Stimulated activated CD4-positive, alpha-beta T cell treated with anti-CD3 and anti-CD28 coated beads, Interleukin-2, amount 100 ng/mL, for 24 hours (primary cell): ENCODE data around the gene STARD13.

Experiments
- DNase-seq, 2 donors: peaks; one replicate each; pipeline ENCODE4 v3.0.0-alpha.2; 2020

Gene STARD13

GRCh38 chr13:33081666-33082065, 203.9 kb downstream of the STARD13 start:
- no peak for DNase-seq

DNA sequence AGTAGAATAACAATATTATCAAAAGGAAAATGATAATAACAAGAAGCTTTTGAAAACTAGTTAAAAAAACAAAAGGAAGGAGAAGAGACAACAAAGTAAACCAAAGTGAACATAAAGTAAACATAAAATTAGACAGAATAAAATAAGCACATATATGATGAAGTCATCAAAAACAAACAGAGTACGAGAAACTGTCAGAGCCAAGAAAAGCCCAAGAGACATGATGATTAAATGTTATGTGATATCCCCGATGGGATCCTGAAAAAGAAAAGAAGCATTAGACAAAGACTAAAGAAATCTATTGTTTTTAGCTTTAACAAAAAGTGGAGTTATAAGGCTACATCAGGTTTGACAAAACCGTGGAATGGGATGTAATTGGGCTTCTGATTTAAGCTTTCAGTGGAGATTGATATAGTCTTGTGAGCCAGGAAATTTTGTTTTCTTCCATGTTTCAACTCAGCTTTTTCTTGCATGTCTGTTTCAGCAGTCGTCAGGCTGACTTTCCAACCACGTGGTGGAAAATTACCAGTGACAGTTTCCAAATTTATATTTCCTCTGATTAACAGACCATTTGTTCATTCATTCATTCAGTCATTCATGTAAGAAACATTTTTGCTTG, 204.5 kb downstream of the STARD13 start:
- no peak for DNase-seq

GRCh38 chr13:33079960-33080359, 205.6 kb downstream of the STARD13 start:
- DNase-seq = no peak

DNA sequence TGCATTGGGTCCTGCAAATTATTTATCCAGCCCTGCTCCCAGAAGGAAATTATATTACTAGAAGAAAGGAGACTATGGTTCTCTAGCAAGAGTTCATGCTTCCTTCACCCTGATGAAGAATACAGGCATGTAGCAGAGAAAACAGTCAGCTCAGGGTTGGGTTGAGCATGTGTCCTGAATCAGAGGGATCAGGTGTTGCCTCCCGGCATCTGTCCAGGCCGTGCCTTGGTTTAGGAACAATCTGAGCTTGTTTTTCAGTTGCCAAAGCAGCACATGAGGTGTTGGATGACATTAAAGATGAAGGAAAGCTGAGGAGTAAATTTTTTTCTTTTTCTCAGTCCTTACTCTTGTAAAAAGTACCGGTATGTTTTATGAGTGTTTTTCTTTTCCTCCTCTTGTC, 207.3 kb downstream of the STARD13 start:
- DNase-seq = no peak

DNA sequence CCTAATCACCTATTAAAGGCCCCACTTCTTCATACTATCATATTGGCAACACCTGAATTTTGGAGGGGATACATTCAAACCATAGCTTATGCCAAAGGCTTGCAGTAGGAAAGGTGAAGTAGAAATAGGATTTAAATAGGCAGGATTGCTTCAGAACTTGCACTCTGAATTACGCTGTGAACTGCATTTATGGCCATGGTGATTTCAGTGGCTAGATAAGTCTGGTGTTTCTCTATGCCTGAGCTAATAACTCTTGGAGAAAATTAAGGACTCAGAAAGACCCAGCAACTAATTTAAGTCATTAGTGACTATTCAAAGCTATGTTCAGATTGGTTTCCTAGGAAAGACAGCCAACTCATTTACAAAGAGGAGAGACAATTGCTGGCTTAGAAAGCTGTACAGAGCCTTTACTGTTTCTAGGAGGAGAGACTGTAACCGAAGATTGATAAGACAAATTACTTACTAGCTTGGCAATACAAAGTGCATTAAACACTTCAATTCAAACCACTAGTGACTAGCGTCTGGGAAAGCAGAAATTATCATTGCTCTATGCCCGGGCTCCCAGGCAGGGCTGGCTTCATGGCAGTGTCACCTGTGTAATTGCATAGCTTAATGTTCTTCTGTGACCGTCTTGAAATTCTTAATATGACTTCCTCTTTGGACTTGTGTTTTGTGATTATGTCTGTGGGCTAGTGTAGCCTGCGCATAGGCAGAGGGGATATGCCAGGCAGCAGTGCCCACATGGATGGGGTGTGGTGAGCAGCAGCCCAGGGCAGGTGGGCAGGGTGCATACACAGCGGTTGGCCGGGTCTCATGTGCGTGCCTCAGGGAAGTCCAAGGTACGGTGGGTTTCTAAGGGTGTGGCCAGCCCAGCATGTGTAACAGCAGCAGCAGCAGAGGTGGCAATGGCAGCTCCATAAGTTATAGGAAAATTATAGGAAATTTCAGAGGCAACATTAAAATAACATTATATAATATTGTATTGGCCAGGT, 209.3 kb downstream of the STARD13 start:
- DNase-seq = no peak

DNA sequence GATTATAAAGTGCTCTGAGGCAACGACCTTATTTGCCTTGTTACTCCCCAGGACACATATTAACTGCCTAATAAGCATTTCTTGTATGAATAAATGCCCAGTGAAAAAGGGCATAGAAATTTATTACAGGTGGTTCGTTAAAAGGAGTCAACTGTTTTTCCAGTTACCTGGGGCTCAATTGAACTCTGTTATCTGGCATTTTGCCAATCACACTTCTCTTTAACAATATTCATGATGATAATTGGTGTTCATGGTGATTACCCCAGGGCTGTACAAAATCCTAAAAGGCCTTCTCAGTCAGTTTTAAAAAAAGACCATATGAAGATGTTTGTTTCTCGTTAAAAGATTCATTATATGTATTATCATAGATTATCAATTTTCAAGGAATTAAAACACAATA, 212.2 kb downstream of the STARD13 start:
- DNase-seq = no peak

GRCh38 chr13:33072759-33073158, 212.8 kb downstream of the STARD13 start:
- DNase-seq = no peak

DNA sequence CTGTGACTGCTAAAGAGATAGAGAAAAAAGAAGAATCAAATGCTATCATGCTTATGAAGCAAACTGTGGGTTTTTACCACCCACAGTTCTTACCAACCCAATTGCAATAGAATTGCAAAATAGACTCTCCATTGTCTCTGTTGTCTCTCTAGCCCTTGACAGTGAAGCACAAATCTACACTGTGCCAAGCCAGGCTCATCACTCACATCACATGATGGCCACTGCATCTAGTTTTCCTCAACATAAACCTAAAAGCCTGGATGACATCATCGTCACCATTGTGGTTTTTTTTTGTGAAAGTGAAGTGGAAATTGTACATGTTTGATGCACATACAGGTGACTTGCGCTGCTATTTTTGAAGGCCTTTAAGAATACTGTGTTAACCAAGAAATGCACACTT, 213.3 kb downstream of the STARD13 start:
- DNase-seq = no peak

- DNase-seq = no peak
Measured at GRCh38 chr13:33070713-33071112, 214.8 kb downstream of the STARD13 start.

GRCh38 chr13:33069365-33069764, 216.2 kb downstream of the STARD13 start:
- no peak for DNase-seq

DNA sequence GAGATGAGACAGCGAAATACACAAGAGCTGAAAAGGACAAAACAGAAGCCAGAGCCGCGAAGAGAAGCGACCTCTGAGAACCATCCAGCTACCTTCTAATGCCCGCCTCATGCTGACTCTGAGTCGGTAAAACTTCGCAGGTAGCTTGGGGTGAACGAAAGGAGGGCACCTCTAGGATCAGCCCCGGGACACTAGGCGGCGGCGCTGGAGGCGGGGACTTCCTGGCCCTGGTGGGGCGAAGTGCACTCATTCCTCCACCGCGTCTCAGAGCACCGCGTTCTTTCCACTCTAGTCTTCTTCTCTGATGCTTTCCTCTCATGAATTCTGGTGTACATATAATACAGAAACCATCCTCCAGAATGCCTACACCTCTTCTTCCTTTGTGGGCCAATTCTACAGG, 219.2 kb downstream of the STARD13 start:
- DNase-seq = no peak

DNA sequence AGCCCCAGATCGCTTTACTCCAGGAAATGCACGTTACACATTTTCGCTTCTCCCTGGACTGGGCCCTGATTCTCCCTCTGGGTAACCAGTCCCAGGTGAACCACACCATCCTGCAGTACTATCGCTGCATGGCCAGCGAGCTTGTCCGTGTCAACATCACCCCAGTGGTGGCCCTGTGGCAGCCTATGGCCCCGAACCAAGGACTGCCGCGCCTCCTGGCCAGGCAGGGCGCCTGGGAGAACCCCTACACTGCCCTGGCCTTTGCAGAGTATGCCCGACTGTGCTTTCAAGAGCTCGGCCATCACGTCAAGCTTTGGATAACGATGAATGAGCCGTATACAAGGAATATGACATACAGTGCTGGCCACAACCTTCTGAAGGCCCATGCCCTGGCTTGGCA, 224.7 kb downstream of the STARD13 start:
- no peak for DNase-seq

DNA sequence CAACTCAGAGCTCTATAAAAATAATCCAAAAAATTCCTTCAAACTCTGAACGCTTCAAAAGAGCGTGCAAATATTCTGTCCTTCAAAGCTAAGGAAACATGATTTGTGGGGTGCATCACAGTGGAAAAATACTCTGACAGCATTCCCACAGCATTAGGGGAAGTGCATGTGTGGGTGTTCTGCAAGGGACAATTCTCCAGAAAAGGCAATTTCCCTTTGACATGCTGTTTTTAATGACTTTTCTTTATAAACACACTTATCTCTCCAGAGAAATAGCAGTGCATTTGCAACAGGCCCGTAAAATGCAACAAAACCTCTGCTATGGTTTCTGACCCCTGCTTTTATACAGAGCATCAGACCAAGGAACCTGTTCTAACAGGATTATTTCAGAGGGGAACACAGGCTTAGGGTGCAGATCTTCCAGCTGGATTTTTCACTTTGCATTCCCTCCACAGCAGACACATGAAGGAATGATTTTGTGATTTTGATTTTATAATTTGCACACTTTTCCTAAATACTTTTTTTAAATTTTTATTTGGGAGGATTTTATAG, 226.7 kb downstream of the STARD13 start:
- DNase-seq = no peak

DNA sequence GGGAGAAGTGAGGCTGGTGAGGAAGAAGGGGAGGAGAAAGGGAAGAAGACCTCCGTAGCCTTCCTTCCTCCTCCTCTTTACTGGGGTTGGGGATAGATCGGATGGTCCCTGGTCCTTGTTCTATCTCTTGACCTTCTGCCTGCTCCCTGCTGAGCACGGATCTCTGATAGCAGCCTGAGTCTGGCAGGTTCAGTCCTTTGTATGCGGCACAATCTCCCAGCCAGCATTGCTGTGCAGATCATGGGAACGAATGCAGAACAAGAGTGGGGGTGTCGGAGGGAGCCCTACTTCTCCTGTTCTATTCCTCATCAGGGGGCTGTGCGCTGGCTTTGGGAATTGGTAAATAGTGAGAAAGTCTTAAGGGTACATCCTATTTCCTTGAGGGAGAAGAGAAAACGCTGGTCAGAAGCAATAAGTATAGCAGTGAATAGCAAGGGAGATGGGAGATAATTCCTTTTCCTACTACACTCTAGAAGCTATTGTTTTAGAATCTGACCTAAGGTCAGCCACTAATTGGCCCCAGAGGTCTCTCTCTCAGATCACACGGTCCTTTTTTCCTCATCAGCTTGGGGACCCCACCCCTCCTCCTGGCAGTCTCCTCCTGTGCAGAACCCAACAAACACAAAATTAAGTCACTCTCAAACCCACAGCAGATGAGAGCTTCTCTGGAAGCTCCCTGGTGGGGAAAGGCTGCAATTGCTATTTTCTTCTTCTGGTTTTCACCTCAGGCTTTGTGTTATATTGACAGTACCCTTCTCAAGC, 228.4 kb downstream of the STARD13 start:
- DNase-seq = no peak

DNA sequence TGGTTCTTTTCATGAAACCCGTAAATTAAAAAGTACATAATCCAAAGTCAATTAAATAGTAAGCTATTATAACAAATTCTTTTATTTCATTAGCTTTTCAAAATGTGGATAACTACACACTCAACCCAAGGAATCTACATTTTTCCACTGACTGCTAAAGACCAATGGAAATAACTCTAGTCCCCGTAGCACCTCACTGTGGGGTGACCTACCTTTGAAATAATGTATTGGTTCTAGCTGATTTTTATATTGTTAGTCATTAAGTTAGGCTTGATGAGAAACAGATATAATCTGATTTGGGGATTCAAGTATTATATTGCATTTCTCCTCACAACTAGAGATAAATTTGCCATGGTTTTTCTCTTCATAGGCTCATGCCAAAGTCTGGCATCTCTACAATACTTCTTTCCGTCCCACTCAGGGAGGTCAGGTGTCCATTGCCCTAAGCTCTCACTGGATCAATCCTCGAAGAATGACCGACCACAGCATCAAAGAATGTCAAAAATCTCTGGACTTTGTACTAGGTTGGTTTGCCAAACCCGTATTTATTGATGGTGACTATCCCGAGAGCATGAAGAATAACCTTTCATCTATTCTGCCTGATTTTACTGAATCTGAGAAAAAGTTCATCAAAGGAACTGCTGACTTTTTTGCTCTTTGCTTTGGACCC, 232.0 kb downstream of the STARD13 start:
- DNase-seq = no peak
